NT2/D1 (cell line): Measurements from ENCODE around the gene TMEM214.
A peak's percentile ranks its signal among the peaks of the same experiment; 100 is the strongest.

Source experiments
- DNase-seq: peaks from one replicate; pipeline ENCODE4 v3.0.0-alpha.2; 2011; ENCODE audit warnings: low read depth, low spot score
- H3K27me3 ChIP-seq: 2 replicates; pipeline ENCODE4 v1.6.0; 2011; ENCODE audit warnings: mild to moderate bottlenecking; ENCODE audit not compliant: insufficient read length, insufficient read depth
- H3K36me3 ChIP-seq: 2 replicates; pipeline ENCODE4 v1.6.1; 2011; ENCODE audit warnings: mild to moderate bottlenecking, low read length, mixed read lengths; ENCODE audit not compliant: insufficient read depth, insufficient read length
- H3K4me1 ChIP-seq: 2 replicates; pipeline ENCODE4 v1.5.1; 2011; ENCODE audit not compliant: insufficient read depth, insufficient read length
- H3K4me3 ChIP-seq: 2 replicates; pipeline ENCODE4 v1.5.1; 2011; ENCODE audit warnings: low read depth; ENCODE audit not compliant: insufficient read length
- H3K9ac ChIP-seq: 2 replicates; pipeline ENCODE4 v1.6.0; 2011; ENCODE audit warnings: low read depth; ENCODE audit not compliant: insufficient read length
- H3K9me3 ChIP-seq: 2 replicates; pipeline ENCODE4 v1.5.1; 2011; ENCODE audit warnings: mild to moderate bottlenecking, low read length; ENCODE audit not compliant: insufficient read depth
- SUZ12 ChIP-seq: IDR thresholded peaks from 2 replicates; pipeline ENCODE4 v1.6.1; 2011; ENCODE audit not compliant: insufficient read length, insufficient read depth; ENCODE audit errors: extremely low read depth
- YY1 ChIP-seq: IDR thresholded peaks from 2 replicates; pipeline ENCODE4 v1.6.1; 2011; ENCODE audit not compliant: insufficient read length, insufficient read depth
- ZNF274 ChIP-seq: IDR thresholded peaks from 2 replicates; pipeline ENCODE4 v1.6.1; 2011; ENCODE audit warnings: mild to moderate bottlenecking, low read depth, low read length

TMEM214 gene

GRCh38 chr2:27065128-27065527, 32.4 kb downstream of the TMEM214 start:
- H3K36me3 ChIP-seq, result peaks cover 56% of the 10 kb centered on the region
- no peak overlapping the region for H3K4me3 ChIP-seq
- no peaks in the 10 kb centered on the region for H3K27me3 ChIP-seq
- no peak overlapping the region for H3K9ac ChIP-seq
- DNase-seq, result no peak
- H3K9me3 ChIP-seq, result no peaks in the 10 kb centered on the region
- TF ChIP-seq YY1, result no peak
- TF ChIP-seq SUZ12, result no peak
- TF ChIP-seq ZNF274, result no peak
- H3K4me1 ChIP-seq, result no peaks in the 10 kb centered on the region

- TF ChIP-seq ZNF274, result no peak
- Histone ChIP-seq H3K9me3 (no peaks in the 10 kb centered on the region), H3K36me3 (peaks cover 59% of the 10 kb centered on the region), H3K27me3 (no peaks in the 10 kb centered on the region), H3K9ac (no peak overlapping the region), H3K4me1 (no peaks in the 10 kb centered on the region), H3K4me3 (no peak overlapping the region)
- no peak for DNase-seq
Measured at GRCh38 chr2:27067385-27067784, 34.6 kb downstream of the TMEM214 start.

GRCh38 chr2:27069436-27069835, 36.7 kb downstream of the TMEM214 start:
- no peak overlapping the region for H3K4me3 ChIP-seq
- H3K27me3 ChIP-seq, result no peaks in the 10 kb centered on the region
- peaks cover 51% of the 10 kb centered on the region for H3K36me3 ChIP-seq
- H3K4me1 ChIP-seq, result no peaks in the 10 kb centered on the region
- H3K9ac ChIP-seq, result no peak overlapping the region
- H3K9me3 ChIP-seq, result no peaks in the 10 kb centered on the region
- DNase-seq, result no peak
- TF ChIP-seq ZNF274 (no peak), SUZ12 (no peak), YY1 (no peak)

GRCh38 chr2:27069961-27070618, 37.3 kb downstream of the TMEM214 start:
- TF ChIP-seq SUZ12, result no peak
- TF ChIP-seq ZNF274, result no peak
- no peak for TF ChIP-seq YY1
- no peaks in the 10 kb centered on the region for H3K27me3 ChIP-seq
- H3K9me3 ChIP-seq, result no peaks in the 10 kb centered on the region
- H3K4me1 ChIP-seq, result no peaks in the 10 kb centered on the region
- H3K9ac ChIP-seq, result peak overlapping the region; percentile 94
- peak overlapping the region; percentile 93 for H3K4me3 ChIP-seq
- no peak for DNase-seq
- H3K36me3 ChIP-seq, result peaks cover 48% of the 10 kb centered on the region

GRCh38 chr2:27070653-27071276, 38.0 kb downstream of the TMEM214 start:
- TF ChIP-seq YY1 (no peak), ZNF274 (no peak), SUZ12 (no peak)
- no peak for DNase-seq
- Histone ChIP-seq H3K4me1 (no peaks in the 10 kb centered on the region), H3K9me3 (no peaks in the 10 kb centered on the region), H3K4me3 (peak overlapping the region; percentile 93), H3K9ac (peak overlapping the region; percentile 94), H3K36me3 (peaks cover 42% of the 10 kb centered on the region), H3K27me3 (no peaks in the 10 kb centered on the region)

GRCh38 chr2:27071277-27071989, 38.7 kb downstream of the TMEM214 start, which contains the start of gene OST4:
OST4 (minus strand) TSS chr2:27071654.
- no peak for TF ChIP-seq ZNF274
- no peak for TF ChIP-seq SUZ12
- peak within 1 kb of the TSS; percentile 93 for H3K4me3 ChIP-seq
- H3K4me1 ChIP-seq, result no peaks in the 10 kb centered on the region
- peak within 1 kb of the TSS; percentile 94 for H3K9ac ChIP-seq
- H3K27me3 ChIP-seq, result no peaks in the 10 kb centered on the region
- no peaks in the 10 kb centered on the region for H3K9me3 ChIP-seq
- peaks cover 40% of the 10 kb centered on the region for H3K36me3 ChIP-seq
- DNase-seq, result peak; percentile 88
